Astrocyte of the spinal cord (primary cell): ENCODE results near the gene COA7.

Source experiments
- DNase-seq: peaks from one replicate; pipeline ENCODE4 v3.0.0; 2011; ENCODE audit warnings: low read depth, low spot score
- H3K4me3 ChIP-seq: 2 replicates; pipeline ENCODE4 v1.5.1; 2011; ENCODE audit warnings: low read depth, mild to moderate bottlenecking, low read length, moderate library complexity
- in situ Hi-C: cut with HindIII; loops from 2 replicates; pipeline ENCODE4 v1.10.0; 2017; ENCODE audit warnings: low sequenced_read_pairs
- TF ChIP-seq, protein P1 (sequence below): IDR thresholded peaks from 2 replicates; pipeline ENCODE4 v1.5.1; 2012; ENCODE audit warnings: low read depth, mild to moderate bottlenecking, low read length, inconsistent platforms

The COA7 gene

DNA sequence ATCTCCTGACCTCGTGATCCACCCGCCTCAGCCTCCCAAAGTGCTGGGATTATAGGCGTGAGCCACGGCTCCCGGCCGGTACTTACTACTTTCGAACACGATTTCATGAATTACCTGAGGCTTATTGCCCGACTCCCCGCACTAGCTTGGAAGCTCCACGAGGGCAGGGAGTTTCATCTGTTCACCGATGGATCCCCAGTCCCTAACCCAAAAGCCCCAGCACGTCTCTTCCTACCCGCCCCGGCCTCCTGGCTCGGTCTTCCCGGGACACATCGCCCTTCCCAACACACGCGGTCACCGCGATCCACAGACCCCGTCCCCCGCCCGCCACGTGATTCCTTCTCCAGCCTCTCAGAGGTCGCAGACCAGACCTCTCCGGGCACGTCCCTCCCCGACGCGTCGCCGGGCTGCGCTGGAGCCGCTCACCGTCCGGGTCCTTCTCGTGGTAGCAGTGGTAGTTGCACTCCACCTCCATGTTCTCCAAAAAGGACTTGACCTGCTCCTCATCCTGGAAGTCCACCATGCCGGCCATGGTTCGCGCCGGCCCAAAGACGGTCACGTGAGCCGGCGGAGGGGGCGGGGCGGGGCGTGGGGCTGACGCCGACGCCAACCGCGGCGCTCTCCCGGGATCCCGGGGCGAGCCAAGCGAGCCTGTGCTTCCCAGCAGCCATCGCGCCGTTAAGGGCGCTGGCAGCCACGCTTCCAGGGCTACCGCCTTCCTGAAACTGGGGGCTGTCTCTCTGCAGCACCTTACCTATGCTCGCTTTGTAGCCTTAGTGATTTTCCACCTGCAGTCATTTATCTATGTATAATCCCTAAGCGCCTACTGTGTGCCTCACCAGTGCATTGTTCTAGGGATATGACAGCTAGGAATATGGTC lies at the start of gene COA7:
COA7 (minus strand) TSS at position 553 of the 880 bp plus-strand sequence; CDS start at position 532, 21 bp downstream.
- in situ Hi-C loops = no loop called here
- TF ChIP-seq, protein P1, sequence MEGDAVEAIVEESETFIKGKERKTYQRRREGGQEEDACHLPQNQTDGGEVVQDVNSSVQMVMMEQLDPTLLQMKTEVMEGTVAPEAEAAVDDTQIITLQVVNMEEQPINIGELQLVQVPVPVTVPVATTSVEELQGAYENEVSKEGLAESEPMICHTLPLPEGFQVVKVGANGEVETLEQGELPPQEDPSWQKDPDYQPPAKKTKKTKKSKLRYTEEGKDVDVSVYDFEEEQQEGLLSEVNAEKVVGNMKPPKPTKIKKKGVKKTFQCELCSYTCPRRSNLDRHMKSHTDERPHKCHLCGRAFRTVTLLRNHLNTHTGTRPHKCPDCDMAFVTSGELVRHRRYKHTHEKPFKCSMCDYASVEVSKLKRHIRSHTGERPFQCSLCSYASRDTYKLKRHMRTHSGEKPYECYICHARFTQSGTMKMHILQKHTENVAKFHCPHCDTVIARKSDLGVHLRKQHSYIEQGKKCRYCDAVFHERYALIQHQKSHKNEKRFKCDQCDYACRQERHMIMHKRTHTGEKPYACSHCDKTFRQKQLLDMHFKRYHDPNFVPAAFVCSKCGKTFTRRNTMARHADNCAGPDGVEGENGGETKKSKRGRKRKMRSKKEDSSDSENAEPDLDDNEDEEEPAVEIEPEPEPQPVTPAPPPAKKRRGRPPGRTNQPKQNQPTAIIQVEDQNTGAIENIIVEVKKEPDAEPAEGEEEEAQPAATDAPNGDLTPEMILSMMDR = no peak
- peak within 1 kb of the TSS; percentile 85 for H3K4me3 ChIP-seq
- peak; percentile 87 for DNase-seq

DNA sequence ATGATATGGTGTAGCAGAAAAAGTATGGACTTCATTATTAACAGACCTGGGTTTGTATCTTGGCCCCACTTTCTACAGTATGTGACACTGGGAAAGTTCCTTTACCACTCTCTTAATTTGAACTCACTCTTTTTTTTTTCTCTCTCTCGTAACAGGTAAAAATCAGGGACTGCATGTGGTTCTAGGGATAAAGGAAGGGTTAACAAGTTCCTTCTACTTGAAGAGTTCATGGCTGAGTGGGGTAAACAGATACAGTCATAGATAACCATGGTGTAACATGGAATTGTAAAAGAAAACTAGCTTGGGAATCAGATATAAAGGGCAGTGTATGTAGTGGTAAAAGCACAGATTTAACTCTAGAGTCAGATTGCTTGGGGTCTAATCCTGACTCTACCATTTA lies 49.3 kb upstream of the COA7 start:
- no peak overlapping the region for H3K4me3 ChIP-seq
- TF ChIP-seq, protein P1 = no peak
- in situ Hi-C loops = no loop called here
- DNase-seq = no peak

DNA sequence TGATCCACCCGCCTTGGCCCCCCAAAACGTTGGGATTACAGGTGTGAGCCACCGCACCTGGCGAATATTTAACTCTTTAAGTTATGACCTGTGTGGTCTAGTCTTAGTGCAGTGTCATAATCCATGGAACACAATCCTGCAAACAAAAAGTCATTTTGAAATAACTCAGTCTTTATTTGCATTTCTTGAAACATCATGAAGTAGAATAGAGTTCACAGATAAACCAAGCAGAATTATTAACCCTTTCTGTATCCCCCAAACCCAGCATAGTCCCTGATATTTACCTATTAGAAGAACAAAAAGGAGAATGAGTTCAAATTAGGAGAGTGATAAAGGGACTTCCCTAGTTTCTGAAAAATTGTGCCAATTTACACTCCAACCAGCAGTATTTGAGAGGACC lies 48.0 kb upstream of the COA7 start:
- TF ChIP-seq, protein P1 = no peak
- H3K4me3 ChIP-seq = no peak overlapping the region
- DNase-seq = no peak
- in situ Hi-C loops = no loop called here

DNA sequence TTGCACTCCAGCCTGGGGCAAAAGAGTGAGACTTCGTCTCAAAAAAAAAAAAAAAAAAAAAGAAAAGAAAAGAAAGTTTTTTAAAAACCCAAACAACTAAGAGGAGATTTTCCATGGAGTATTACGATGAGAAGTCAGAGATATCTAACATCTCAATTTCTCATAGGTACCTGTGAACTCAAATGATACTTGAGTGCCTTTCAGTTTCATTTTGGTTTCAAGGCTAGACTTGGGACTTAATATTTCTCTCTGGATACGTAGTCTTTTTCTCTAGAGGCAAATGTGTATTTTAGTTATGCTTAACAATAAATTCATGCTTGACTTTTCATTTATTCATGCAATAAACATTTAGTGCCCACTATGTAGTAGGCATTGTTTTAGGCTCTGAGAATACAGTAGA lies 43.1 kb upstream of the COA7 start:
- DNase-seq = no peak
- H3K4me3 ChIP-seq = no peak overlapping the region
- TF ChIP-seq, protein P1 = no peak
- in situ Hi-C loops = no loop called here

DNA sequence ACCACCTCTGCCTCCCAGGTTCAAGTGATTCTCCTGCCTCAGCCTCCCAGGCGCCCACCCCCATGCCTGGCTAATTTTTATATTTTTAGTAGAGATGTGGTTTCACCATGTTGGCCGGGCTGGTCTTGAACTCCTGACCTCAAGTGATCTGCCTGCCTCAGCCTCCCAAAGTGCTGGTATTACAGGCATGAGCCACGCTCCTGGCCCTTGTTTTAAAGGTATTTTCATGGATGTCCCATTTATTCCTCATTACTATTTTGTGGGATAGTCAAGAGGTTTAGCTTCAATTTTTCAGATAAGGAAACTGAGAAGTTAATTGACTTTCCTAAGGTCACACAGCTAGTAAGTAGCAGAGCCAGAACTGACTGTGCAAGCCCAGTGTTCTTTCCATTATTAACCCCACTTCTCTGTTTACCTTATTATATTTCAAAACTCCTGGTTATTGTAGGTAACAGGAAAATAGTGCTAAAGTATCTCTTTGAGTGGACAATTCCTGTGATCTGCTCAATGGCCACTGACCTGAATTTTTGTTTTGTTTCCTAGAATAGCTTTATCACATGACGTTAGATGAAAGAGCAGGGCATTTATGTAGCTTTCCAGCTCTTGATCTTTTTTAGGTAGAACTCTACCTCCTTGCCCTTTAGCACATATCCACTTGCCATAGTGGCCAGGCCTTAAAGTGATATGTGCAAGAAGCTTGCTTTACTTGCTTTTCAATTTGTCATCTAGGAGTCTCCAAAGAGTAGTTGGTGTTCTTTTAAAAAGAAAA lies 41.7 kb upstream of the COA7 start:
- DNase-seq = no peak
- TF ChIP-seq, protein P1 = no peak
- in situ Hi-C loops = no loop called here
- no peak overlapping the region for H3K4me3 ChIP-seq

DNA sequence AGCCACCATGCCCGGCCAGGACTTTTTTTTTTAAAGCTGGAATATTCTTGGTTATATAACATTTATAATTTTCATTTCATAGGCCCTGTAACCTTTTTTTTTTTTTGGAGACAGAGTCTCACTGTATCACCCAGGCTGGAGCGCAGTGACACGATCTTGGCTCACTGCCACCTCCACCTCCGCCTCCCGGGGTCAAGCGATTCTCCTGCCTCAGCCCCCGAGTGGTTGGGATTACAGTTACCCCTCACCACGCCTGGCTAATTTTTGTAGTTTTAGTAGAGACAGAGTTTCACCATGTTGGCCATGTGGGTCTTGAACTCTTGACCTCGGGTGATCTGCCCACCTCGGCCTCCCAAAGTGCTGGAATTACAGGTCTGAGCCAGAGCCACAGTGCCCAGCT lies 40.7 kb upstream of the COA7 start:
- TF ChIP-seq, protein P1 = no peak
- no peak overlapping the region for H3K4me3 ChIP-seq
- in situ Hi-C loops = no loop called here
- DNase-seq = no peak
